Panc1 (cell line): ENCODE data around the gene SAMHD1. TPM values are rescaled to one million over a fixed set of nuclear protein-coding genes. Genes with fewer than 3 reads are reported as not detected.

ENCODE experiments used
- ATAC-seq: fragments of 200-7000 bp; cut with Tn5 transposase; 2 replicates; pipeline ENCODE4 v1.9.1; 2020; ENCODE audit warnings: mild to moderate bottlenecking, moderate library complexity
- BruUV-seq: library from RNA; stranded (reverse); fragments of 400-500 nt; replicated peaks from 2 replicates; lab custom pipeline; 2021; lab: Mats Ljungman, UMichigan
- CTCF ChIA-PET: fragments of 300-600 bp; sonication (Branson Sonifier 250); formaldehyde crosslinking; loops from one replicate; lab custom pipeline; 2022; ENCODE audit warnings: antibody characterized with exemption; lab: Charles Lee
- POLR2A ChIA-PET: fragments of 300-600 bp; sonication (Branson Sonifier 250); formaldehyde crosslinking; loops from one replicate; lab custom pipeline; 2022; ENCODE audit warnings: antibody characterized with exemption; lab: Charles Lee
- DNase-seq: peaks from one replicate; pipeline ENCODE4 v3.0.0-alpha.2; 2010; ENCODE audit warnings: low read depth, low spot score
- H3K27ac ChIP-seq: 2 replicates; pipeline ENCODE4 v1.5.1; 2011; ENCODE audit warnings: mild to moderate bottlenecking, low read length, inconsistent platforms
- H3K27me3 ChIP-seq: fragments of 200-500 bp; sonication (Bioruptor generic); 2 replicates; pipeline ENCODE4 v1.6.0; 2014; ENCODE audit warnings: low read length, inconsistent platforms; ENCODE audit not compliant: control insufficient read depth, insufficient read depth
- H3K36me3 ChIP-seq: fragments of 200-500 bp; sonication (Bioruptor generic); 2 replicates; pipeline ENCODE4 v1.5.1; 2014; ENCODE audit warnings: inconsistent platforms, mild to moderate bottlenecking, low read length, moderate library complexity; ENCODE audit not compliant: control insufficient read depth, insufficient read depth
- H3K4me1 ChIP-seq: 2 replicates; pipeline ENCODE4 v1.5.1; 2011; ENCODE audit warnings: inconsistent platforms, mild to moderate bottlenecking, low read length, moderate library complexity; ENCODE audit not compliant: control insufficient read depth, insufficient read depth
- H3K4me3 ChIP-seq, 2 experiments: 2 replicates each; pipeline ENCODE4 v1.5.1; 2011 to 2012; ENCODE audit warnings: low read depth in 2 of 2, low read length in 2 of 2, mild to moderate bottlenecking in 2 of 2, inconsistent platforms in 1 of 2, moderate library complexity in 1 of 2
- H3K9me3 ChIP-seq: fragments of 200-500 bp; sonication (Bioruptor generic); 2 replicates; pipeline ENCODE4 v1.5.1; 2014; ENCODE audit warnings: low read depth, mild to moderate bottlenecking, inconsistent platforms, low read length, moderate library complexity; ENCODE audit not compliant: control insufficient read depth, insufficient read depth
- POLR2AphosphoS5 ChIP-seq: IDR thresholded peaks from 2 replicates; pipeline ENCODE4 v1.6.1; 2012; ENCODE audit warnings: mild to moderate bottlenecking, low read depth, low read length, moderate library complexity
- SIN3A ChIP-seq: IDR thresholded peaks from 2 replicates; pipeline ENCODE4 v1.6.1; 2012; ENCODE audit warnings: low read depth, mild to moderate bottlenecking, low read length, moderate library complexity, borderline replicate concordance; ENCODE audit not compliant: insufficient read depth
- TCF7L2 ChIP-seq: IDR thresholded peaks from 2 replicates; pipeline ENCODE4 v1.6.1; 2011; ENCODE audit warnings: mild to moderate bottlenecking, low read depth, low read length, inconsistent platforms
- in situ Hi-C: cut with HindIII; loops from 2 replicates; pipeline ENCODE4 v1.10.0; 2016; ENCODE audit warnings: low sequenced_read_pairs, low pct_unique_long_range_greater_than_20kb
- intact Hi-C: fragments of 100-400 bp; cut with micrococcal nuclease; formaldehyde crosslinking; loops from one replicate; pipeline ENCODE4 v1.10.0; 2022; ENCODE audit not compliant: unreplicated experiment
- total RNA-seq: library from RNA; stranded (reverse); gene quantifications from one replicate; pipeline ENCODE4 v1.2.1, GENCODE V29; 2021; ENCODE audit not compliant: unreplicated experiment
- TF ChIP-seq, protein P1 (sequence below): fragments of 450-650 bp; IDR thresholded peaks from 2 replicates; pipeline ENCODE4 v1.5.1; 2017; ENCODE audit warnings: mild to moderate bottlenecking
- TF ChIP-seq, protein P2 (sequence below), 2 experiments: IDR thresholded peaks; 2 replicates each; pipeline ENCODE4 v1.6.1; 2011 to 2012; ENCODE audit warnings: low read depth in 2 of 2, control low read depth in 1 of 2, low read length in 1 of 2, mild to moderate bottlenecking in 1 of 2, moderate library complexity in 1 of 2; ENCODE audit not compliant: insufficient read depth in 1 of 2

SAMHD1 gene
- total RNA-seq, 1 experiment from 2014 or later: 16.8 TPM

DNA sequence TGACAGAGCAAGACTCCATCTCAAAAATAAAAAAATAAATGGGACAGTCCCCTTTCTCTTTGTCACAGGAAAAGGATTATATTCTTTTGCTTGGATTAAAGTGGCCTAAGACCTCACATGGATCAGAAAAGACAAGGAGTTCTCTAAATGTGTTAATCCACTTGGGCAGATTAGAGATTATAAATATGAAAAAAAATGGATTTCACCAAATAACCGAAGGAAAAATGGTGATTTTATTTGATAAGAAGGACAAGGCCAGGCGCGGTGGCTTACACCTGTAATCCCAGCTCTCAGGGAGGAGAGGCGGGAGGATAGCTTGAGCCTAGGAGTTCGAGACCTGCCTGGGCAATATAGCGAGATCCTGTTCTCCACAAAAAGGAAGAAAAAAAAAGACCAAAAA, 21.8 kb downstream of the SAMHD1 start:
- H3K27ac ChIP-seq: no peak overlapping the region
- ATAC-seq (no peak), DNase-seq (no peak)
- no peak overlapping the region for H3K4me3 ChIP-seq
- intact Hi-C loops: no loop called here
- H3K4me1 ChIP-seq: no peaks in the 10 kb centered on the region
- H3K27me3 ChIP-seq: no peaks in the 10 kb centered on the region
- ChIA-PET CTCF (no interaction called here), POLR2A (no interaction called here)
- in situ Hi-C loops: no loop called here
- H3K36me3 ChIP-seq: no peaks in the 10 kb centered on the region
- no peak for TF ChIP-seq SIN3A
- TF ChIP-seq, protein P1, sequence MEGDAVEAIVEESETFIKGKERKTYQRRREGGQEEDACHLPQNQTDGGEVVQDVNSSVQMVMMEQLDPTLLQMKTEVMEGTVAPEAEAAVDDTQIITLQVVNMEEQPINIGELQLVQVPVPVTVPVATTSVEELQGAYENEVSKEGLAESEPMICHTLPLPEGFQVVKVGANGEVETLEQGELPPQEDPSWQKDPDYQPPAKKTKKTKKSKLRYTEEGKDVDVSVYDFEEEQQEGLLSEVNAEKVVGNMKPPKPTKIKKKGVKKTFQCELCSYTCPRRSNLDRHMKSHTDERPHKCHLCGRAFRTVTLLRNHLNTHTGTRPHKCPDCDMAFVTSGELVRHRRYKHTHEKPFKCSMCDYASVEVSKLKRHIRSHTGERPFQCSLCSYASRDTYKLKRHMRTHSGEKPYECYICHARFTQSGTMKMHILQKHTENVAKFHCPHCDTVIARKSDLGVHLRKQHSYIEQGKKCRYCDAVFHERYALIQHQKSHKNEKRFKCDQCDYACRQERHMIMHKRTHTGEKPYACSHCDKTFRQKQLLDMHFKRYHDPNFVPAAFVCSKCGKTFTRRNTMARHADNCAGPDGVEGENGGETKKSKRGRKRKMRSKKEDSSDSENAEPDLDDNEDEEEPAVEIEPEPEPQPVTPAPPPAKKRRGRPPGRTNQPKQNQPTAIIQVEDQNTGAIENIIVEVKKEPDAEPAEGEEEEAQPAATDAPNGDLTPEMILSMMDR: no peak
- no peak for TF ChIP-seq POLR2AphosphoS5
- TF ChIP-seq TCF7L2: no peak
- TF ChIP-seq, protein P2, sequence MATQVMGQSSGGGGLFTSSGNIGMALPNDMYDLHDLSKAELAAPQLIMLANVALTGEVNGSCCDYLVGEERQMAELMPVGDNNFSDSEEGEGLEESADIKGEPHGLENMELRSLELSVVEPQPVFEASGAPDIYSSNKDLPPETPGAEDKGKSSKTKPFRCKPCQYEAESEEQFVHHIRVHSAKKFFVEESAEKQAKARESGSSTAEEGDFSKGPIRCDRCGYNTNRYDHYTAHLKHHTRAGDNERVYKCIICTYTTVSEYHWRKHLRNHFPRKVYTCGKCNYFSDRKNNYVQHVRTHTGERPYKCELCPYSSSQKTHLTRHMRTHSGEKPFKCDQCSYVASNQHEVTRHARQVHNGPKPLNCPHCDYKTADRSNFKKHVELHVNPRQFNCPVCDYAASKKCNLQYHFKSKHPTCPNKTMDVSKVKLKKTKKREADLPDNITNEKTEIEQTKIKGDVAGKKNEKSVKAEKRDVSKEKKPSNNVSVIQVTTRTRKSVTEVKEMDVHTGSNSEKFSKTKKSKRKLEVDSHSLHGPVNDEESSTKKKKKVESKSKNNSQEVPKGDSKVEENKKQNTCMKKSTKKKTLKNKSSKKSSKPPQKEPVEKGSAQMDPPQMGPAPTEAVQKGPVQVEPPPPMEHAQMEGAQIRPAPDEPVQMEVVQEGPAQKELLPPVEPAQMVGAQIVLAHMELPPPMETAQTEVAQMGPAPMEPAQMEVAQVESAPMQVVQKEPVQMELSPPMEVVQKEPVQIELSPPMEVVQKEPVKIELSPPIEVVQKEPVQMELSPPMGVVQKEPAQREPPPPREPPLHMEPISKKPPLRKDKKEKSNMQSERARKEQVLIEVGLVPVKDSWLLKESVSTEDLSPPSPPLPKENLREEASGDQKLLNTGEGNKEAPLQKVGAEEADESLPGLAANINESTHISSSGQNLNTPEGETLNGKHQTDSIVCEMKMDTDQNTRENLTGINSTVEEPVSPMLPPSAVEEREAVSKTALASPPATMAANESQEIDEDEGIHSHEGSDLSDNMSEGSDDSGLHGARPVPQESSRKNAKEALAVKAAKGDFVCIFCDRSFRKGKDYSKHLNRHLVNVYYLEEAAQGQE (IDR thresholded peaks at IDR 0.05; ENCODE audit: insufficient read depth in 1 of 2, low read depth in 2 of 2, low read length in 1 of 2): no peak
- no TSS peak for BruUV-seq
- no peaks in the 10 kb centered on the region for H3K9me3 ChIP-seq

DNA sequence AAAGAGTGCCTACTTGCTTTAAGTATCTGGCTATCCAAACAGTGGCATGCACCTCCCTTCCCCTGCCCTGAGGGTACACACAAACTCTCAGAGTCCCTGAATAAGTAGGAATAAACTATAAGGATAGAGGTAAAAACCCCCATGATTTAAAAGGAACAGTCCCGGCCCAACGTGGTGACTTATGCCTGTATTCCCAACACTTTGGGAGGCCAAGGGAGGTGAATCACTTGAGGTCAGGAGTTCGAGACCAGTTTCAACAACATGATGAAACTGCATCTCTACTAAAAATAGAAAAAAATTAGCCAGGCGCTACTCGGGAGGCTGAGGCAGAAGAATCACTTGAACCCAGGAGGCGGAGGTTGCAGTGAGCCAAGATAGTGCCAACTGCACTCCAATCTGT, 22.2 kb downstream of the SAMHD1 start:
- no peak overlapping the region for H3K4me3 ChIP-seq
- DNase-seq (no peak), ATAC-seq (no peak)
- no peaks in the 10 kb centered on the region for H3K36me3 ChIP-seq
- in situ Hi-C loops: no loop called here
- CTCF ChIA-PET: no interaction called here
- no peaks in the 10 kb centered on the region for H3K4me1 ChIP-seq
- H3K27ac ChIP-seq: no peak overlapping the region
- no peaks in the 10 kb centered on the region for H3K27me3 ChIP-seq
- no TSS peak for BruUV-seq
- H3K9me3 ChIP-seq: no peaks in the 10 kb centered on the region
- TF ChIP-seq SIN3A (no peak), TCF7L2 (no peak), POLR2AphosphoS5 (no peak)
- TF ChIP-seq, protein P2 (IDR thresholded peaks at IDR 0.05; ENCODE audit: insufficient read depth in 1 of 2, low read depth in 2 of 2, low read length in 1 of 2): no peak
- TF ChIP-seq, protein P1: no peak
- intact Hi-C loops: no loop called here
- POLR2A ChIA-PET: no interaction called here
